GM18861 (cell line): ENCODE data around the gene STARD13.

Source experiments
- ATAC-seq: cut with Tn5 transposase; IDR thresholded peaks from one replicate; pipeline ENCODE4 v1.9.1; 2021; ENCODE audit not compliant: unreplicated experiment

STARD13 gene

GRCh38 chr13:33229446-33230177, 55.9 kb downstream of the STARD13 start:
- no peak for ATAC-seq

GRCh38 chr13:33228648-33229445, 56.7 kb downstream of the STARD13 start:
- peak; percentile 46 for ATAC-seq

DNA sequence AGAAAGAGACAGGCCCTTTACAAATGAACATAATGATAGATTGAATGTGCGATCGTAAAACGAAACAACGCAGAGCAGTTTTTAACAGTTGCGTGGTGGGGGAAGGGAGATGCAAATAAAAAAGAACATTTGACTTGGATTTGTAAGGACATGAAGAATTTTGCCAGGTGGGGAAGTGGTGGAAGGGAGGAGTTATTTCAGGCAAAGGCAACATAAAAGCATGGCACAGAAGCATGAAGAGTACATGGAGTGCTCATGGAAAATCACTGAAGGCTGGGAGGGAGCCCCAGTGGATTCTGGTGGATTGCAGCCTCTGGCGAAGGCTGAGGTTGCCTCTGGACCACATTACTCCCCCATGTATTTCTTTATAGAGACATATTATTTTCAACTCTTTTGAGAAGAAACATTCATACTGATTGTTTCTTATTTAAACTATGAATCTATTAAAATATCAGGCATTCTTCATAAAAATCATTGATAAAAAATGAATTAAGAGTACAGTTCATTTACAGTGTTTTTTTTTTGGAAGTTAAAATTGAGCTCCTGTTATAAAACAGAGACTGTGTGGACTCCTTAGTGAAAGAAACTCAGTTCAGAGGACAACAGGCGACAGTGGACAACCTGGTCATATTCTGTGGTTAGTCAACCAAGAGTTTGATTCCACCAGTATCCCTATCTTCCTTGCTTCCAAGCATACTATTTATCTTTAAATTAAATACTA, 57.5 kb downstream of the STARD13 start:
- no peak for ATAC-seq

DNA sequence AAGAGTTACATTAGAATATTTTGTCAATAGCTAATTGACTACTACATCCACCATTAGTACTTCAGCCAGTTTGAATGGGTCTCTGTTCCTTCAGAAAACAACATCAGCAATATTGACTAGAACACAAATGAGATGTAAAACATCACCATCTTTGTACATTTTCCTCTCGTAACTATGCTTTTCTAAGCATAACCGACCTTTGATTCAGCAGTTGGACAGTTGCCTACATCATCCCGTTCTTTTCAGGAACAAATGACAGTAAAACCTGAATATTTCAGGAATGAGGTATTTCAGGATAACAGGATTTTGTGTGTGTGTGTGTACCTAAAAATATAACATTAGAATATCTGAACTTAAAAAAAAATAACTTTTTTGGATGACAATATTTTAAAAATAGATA, 60.9 kb downstream of the STARD13 start:
- ATAC-seq, result no peak

- ATAC-seq, result no peak
Observed at GRCh38 chr13:33224191-33224590, 61.4 kb downstream of the STARD13 start.

DNA sequence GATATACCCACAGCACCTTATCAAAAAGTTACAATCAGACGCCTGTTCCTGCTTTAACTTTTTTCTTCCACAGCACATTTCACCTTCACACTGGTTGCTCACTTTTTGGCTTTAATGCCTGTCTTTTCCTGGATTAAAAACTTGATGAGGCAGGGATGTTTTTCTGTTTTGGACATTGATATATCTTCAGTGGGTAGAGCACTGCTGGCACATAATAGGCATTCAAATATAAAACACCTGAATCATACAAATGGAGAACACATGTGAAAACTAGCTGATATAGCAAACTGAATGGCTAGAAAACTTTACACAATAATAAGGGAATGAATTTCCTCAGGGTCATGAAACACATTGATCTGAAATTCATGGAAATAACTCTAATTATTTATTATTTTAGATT, 65.6 kb downstream of the STARD13 start:
- ATAC-seq, result no peak

DNA sequence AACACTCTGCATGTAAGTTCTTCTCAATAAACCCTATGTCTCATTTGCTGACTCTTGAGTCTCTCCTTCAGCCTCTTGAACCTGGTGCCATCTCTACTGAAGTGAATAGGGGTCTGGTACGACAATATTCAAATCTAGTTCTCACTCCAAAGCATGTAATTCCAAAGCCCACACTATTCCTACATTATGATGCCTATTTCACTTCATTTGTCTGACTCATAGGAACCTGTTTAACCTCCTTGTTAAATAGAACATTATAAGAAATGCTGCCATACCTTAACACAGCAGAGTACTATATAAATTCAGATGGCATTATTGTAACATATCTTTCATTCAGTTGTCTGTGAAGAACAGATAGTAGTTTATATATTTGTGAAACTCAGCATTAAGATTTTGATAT, 67.1 kb downstream of the STARD13 start:
- ATAC-seq, result no peak

GRCh38 chr13:33218020-33218419, 67.5 kb downstream of the STARD13 start:
- no peak for ATAC-seq

DNA sequence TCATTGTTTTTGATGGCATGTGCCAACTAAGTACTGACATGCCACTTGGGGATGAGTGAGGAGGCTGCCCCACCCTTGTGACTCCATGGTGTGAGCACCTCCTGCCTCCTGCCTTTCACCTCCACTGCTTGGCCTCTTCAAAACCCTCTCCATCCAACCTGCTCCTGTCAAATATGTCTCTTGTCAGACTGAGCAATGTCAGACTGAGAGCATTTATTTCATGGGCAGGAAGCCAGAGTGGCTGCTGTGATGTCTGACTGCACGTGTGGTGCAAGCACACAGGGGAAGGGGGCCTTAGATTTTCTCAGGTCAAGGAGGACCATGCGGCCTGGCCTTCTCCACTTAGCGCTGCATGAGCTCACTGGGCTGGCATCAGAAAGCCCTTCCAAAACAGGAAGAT, 68.3 kb downstream of the STARD13 start:
- ATAC-seq, result no peak

DNA sequence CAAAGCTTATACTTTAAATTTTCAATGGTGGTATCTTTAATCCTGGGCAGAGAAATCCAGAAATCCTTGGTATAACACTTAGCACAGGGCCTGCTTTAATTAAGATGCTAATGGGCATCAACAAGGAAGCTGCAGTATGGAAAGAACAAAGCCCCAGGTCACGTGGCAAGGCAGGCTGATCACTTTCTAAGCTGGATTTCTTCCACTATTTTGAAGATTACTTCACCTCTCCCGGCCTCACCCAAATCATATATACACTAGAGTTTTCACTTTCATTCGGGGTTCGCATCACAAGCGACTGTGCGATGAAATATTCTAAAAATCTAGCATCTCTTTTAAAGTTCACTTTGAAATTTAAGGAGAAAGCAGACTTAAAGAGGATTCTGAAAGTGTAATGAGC, 71.8 kb downstream of the STARD13 start:
- no peak for ATAC-seq

DNA sequence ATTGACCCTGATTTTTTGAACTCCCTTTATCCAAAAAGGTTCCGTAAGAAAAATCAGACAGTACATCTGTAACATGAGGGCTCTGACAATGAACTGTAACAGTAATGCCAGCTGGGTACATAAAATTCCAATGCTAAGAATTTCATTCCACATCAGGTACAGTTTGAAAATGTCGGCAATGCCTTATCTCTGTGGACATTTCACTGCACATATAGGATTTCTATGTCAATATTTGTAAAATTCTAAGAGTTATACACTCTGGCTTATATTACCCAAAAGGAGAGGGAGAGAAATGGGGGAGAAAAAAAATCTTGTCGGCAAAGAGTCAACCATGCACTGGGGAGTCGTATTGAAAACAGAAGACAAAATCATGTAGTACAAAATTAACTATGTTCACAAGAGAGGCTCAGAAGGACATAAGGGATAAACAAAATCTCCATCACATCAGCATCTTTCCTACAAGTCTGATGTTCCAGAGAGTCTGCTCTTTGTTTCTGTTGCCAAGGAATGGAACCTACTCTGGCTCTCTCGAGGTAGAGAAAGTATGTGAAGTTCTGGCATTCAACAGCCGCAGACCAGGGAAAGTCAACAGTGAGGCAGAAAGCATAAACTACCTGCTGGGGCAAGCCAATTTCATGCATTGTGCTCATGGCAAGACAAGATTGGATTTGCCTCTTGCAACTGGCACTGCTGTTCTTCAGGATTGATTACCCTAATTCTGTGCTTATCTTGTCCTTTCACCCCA, 72.4 kb downstream of the STARD13 start:
- ATAC-seq, result no peak

- no peak for ATAC-seq
Observed at GRCh38 chr13:33212396-33212795, 73.2 kb downstream of the STARD13 start.

DNA sequence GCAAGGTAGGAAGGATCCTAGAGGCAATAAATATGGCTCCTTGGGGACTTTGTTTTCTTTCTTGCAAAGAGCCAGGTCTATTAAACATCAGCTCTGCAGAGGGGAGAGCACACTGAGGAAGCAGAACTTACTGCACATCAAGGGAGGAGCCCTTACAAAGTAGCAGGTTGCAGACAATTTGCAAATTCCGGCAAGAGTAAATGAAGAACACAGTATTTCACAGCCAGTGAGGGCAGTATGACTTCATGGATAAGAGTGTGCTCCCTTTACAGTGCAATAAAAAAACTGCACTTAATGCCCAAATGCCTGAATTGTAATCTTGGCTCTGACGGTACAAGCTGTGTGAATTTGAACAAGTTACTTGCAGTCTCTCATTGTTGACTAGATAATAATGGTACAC, 75.5 kb downstream of the STARD13 start:
- ATAC-seq, result no peak

DNA sequence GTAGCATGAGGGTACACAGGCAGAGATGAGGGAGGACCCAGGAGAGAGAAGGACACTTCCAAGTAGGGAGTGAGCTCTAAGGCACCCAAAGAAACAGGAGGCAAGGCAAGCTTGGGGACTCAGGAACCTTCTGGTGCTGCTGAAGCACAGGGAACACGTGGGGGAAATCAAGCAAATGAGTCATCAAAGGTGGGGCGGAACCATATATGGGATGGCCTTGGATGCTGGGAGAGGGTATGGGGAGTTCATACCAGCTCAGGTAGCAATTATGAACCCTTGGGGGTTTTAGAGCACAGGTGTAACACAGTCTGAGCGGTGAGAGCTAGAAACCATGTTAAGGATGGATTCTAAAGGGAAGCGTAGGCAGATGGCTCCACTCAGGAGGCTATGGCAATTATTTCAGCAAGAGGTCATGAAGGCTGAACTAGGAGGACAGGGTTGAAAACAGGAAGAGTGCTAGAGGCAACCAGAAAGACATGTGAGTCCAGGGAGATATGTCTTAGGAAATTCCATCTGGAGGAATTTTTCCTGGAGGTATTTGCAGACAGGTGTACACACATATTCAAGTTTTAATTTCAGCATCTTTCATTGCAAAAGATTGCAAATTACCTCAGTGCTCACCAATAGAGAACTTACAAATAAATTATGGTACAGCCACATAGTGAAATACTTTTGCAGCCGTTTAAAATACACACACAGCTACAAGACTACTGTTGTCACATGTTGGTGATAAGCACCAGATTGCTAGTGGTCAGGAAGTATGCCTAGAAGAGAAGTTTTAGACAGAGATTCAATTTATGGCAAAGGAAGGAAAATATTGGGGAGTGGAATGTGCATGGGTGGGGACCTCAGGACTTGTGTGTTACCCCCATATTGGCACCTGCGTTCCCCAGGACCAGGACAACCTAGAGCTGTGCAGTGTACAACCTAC, 77.0 kb downstream of the STARD13 start:
- no peak for ATAC-seq

GRCh38 chr13:33207615-33207961, 78.0 kb downstream of the STARD13 start:
- ATAC-seq, result no peak

DNA sequence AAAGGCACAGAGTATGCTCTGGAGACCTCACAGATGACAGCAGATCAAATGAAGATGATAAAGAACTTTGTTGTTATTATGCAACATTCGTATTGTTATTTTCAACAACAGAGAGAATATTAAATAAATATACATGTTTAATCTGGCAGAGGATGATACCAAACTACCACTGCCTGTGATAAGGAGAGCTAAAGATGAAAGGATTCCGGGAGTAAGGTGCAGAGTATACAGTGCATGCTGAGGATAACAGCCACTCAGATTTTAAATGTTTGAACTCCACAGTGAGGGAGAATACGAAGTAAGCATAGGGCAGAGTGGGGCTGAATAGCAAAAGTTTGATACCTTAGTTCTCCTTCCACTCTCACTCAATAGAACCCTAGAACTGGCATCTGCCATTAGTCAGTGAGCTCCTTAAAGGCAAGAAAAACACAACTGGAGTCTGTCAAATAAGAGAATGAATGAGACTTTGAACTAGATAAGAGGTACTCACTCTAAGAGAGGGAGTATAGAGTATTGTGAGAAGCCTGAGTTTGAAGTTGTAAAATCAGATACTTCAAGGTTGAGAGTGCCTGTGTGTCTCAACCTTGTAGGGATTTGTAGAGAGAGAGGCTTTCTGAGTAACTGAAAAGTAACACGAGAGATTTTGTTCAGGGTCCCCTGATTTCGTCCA, 78.5 kb downstream of the STARD13 start:
- ATAC-seq, result no peak

GRCh38 chr13:33206425-33206824, 79.1 kb downstream of the STARD13 start:
- no peak for ATAC-seq

DNA sequence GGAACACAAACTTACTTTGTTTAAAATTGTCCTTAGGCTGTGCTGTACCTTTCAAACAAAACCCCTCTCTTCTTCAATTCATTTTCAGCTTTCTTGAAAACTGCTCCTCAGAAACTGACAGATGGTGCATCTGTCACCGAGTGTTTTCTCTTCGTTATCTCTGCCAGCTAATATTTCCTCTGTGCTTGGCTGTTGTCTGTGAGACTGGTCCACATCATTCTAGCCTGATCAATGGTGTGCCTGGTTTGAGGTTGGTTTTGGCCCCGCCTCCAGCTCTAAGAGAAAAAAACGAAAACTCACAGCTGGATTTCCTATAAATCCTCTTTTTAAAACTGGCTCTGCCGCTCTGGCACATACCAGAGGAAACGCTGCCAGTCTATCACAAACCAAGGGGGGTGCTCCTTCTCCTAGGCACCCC, 79.7 kb downstream of the STARD13 start:
- peak; percentile 45 for ATAC-seq

DNA sequence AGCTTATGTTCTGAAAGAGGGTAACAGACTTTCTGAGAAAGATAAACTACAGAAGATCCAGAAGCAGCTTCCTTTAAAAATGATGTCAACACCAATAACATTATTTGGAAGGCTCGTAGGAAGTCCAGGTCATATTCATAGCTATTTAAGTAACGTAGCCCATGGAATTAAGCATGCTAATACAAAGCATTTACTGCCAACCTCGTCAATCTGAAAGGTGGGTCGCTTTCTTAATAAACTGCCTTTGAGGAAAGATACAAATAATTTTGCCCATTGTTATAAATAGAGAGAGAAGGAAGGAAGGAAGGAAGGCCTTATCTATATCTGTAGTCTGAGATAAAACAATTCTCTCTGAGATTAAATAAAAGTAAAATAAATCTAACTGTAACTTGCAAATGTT, 80.3 kb downstream of the STARD13 start:
- no peak for ATAC-seq
